ENCODE results near the gene HIF1A. TPM values are rescaled to one million over a fixed set of nuclear protein-coding genes. Genes with fewer than 3 reads are reported as not detected.

The HIF1A gene
- polyA plus RNA-seq, 3 donors from 2014 or later: 28.7 to 62.2 (median 34.3) TPM

- Mint-ChIP-seq H3K4me3 (no peak overlapping the region), H3K27me3 (ENCODE audit: low read depth in 3 of 3) (peaks cover 9 to 17% (median 11%) of the 10 kb centered on the region in 3 donors), H3K4me1 (peaks cover 25 to 40% of the 10 kb centered on the region in 2 donors), H3K27ac (peak overlapping the region in 1 of 6 donors; percentile 5), H3K9me3 (no peaks in the 10 kb centered on the region), H3K36me3 (peaks cover 4 to 19% (median 8%) of the 10 kb centered on the region in 3 donors)
- no peak for DNase-seq
Measured at GRCh38 chr14:61765225-61765943, 70.1 kb downstream of the HIF1A start.

GRCh38 chr14:61766151-61766550 is 70.8 kb downstream of the HIF1A start:
- H3K9me3 Mint-ChIP-seq: no peaks in the 10 kb centered on the region
- H3K36me3 Mint-ChIP-seq: peaks cover 4 to 25% (median 8%) of the 10 kb centered on the region in 3 donors
- peaks cover 9 to 17% (median 11%) of the 10 kb centered on the region in 3 donors for H3K27me3 Mint-ChIP-seq (ENCODE audit: low read depth in 3 of 3)
- H3K4me1 Mint-ChIP-seq: peaks cover 25 to 40% of the 10 kb centered on the region in 2 donors
- DNase-seq: no peak
- H3K4me3 Mint-ChIP-seq: no peak overlapping the region
- no peak overlapping the region for H3K27ac Mint-ChIP-seq

GRCh38 chr14:61768240-61768639 is 72.9 kb downstream of the HIF1A start:
- DNase-seq: no peak
- Mint-ChIP-seq H3K27ac (no peak overlapping the region), H3K9me3 (no peaks in the 10 kb centered on the region), H3K4me3 (no peak overlapping the region), H3K27me3 (ENCODE audit: low read depth in 3 of 3) (peaks cover 0 to 3% (median 3%) of the 10 kb centered on the region in 3 donors), H3K36me3 (peaks cover 14 to 35% (median 15%) of the 10 kb centered on the region in 3 donors), H3K4me1 (peaks cover 6 to 19% of the 10 kb centered on the region in 2 donors)

- Mint-ChIP-seq H3K9me3 (no peaks in the 10 kb centered on the region), H3K36me3 (peaks cover 14 to 43% (median 18%) of the 10 kb centered on the region in 3 donors), H3K27me3 (ENCODE audit: low read depth in 3 of 3) (no peaks in the 10 kb centered on the region), H3K4me3 (no peak overlapping the region), H3K4me1 (peaks cover 0 to 5% of the 10 kb centered on the region in 2 donors), H3K27ac (no peak overlapping the region)
- DNase-seq: no peak
Measured at GRCh38 chr14:61769893-61770292, 74.6 kb downstream of the HIF1A start.

- Mint-ChIP-seq H3K27ac (no peak overlapping the region), H3K36me3 (peaks cover 11 to 60% (median 23%) of the 10 kb centered on the region in 3 donors), H3K4me3 (no peak overlapping the region), H3K4me1 (no peaks in the 10 kb centered on the region), H3K9me3 (no peaks in the 10 kb centered on the region), H3K27me3 (ENCODE audit: low read depth in 3 of 3) (no peaks in the 10 kb centered on the region)
- DNase-seq: no peak
Measured at GRCh38 chr14:61774861-61775260, 79.5 kb downstream of the HIF1A start.

GRCh38 chr14:61780125-61780524 is 84.8 kb downstream of the HIF1A start:
- H3K27me3 Mint-ChIP-seq (ENCODE audit: low read depth in 3 of 3): no peaks in the 10 kb centered on the region
- H3K4me3 Mint-ChIP-seq: no peak overlapping the region
- DNase-seq: no peak
- H3K9me3 Mint-ChIP-seq: no peaks in the 10 kb centered on the region
- no peaks in the 10 kb centered on the region for H3K4me1 Mint-ChIP-seq
- no peak overlapping the region for H3K27ac Mint-ChIP-seq
- peaks cover 25 to 61% (median 27%) of the 10 kb centered on the region in 3 donors for H3K36me3 Mint-ChIP-seq

- H3K9me3 Mint-ChIP-seq: no peaks in the 10 kb centered on the region
- peaks cover 0 to 2% (median 0%) of the 10 kb centered on the region in 3 donors for H3K27me3 Mint-ChIP-seq (ENCODE audit: low read depth in 3 of 3)
- H3K4me3 Mint-ChIP-seq: no peak overlapping the region
- DNase-seq: no peak
- peaks cover 6 to 11% (median 9%) of the 10 kb centered on the region in 3 donors for H3K36me3 Mint-ChIP-seq
- H3K27ac Mint-ChIP-seq: no peak overlapping the region
- H3K4me1 Mint-ChIP-seq: no peaks in the 10 kb centered on the region
Measured at GRCh38 chr14:61797309-61797708, 102.0 kb downstream of the HIF1A start.

Other genes with a start within 250 kb of the HIF1A start
- gene SNAPC1, start 66.9 kb downstream of the HIF1A start, polyA plus RNA-seq: 1 to 10 TPM; 2.0 to 4.0 (median 3.4) TPM
- not detected for gene SYT16, start 117.2 kb downstream of the HIF1A start, polyA plus RNA-seq